DOHH2 (cell line): ENCODE measurements around the gene DUSP16.

Source experiments
- CTCF ChIP-seq: fragments of 200-600 bp; sonication (generic); IDR thresholded peaks from one replicate; pipeline ENCODE4 v1.5.1; 2014; ENCODE audit warnings: antibody characterized with exemption, mild to moderate bottlenecking, low read depth, low read length; ENCODE audit not compliant: poor library complexity, severe bottlenecking
- EZH2phosphoT487 ChIP-seq: fragments of 200-600 bp; sonication (generic); IDR thresholded peaks from 2 replicates; pipeline ENCODE4 v1.6.1; 2017; ENCODE audit warnings: borderline replicate concordance, mild to moderate bottlenecking, antibody characterized with exemption, low read length, moderate library complexity, mixed read lengths

GRCh38 chr12:12469386-12469785, 93.3 kb downstream of the DUSP16 start:
- TF ChIP-seq CTCF (no peak), EZH2phosphoT487 (no peak)
